MCF 10A (cell line): ENCODE results near the gene FBRS. TPM values are rescaled to one million over a fixed set of nuclear protein-coding genes. Genes with fewer than 3 reads are reported as not detected.

Experiments used
- BruUV-seq: library from RNA; stranded (reverse); fragments of 400-500 nt; replicated peaks from 2 replicates; lab custom pipeline; 2021; lab: Mats Ljungman, UMichigan
- CTCF ChIA-PET: fragments of 300-600 bp; sonication (Branson Sonifier 250); formaldehyde crosslinking; extraction: SDS; loops from one replicate; lab custom pipeline; 2021; ENCODE audit warnings: antibody characterized with exemption, inconsistent platforms; lab: Yijun Ruan, JAX
- POLR2A ChIA-PET: fragments of 300-600, 350-650 bp; sonication (Branson Sonifier 250); formaldehyde crosslinking; extraction: SDS; loops from one replicate; lab custom pipeline; 2020; ENCODE audit warnings: antibody characterized with exemption, inconsistent platforms; lab: Yijun Ruan, JAX
- DNase-seq: peaks from one replicate; pipeline ENCODE4 v3.0.0-alpha.2; 2018; ENCODE audit not compliant: unreplicated experiment
- H3K27ac Mint-ChIP-seq: one replicate; pipeline ENCODE4 v1.8.0; 2022; ENCODE audit warnings: mild to moderate bottlenecking, low read depth, mixed read lengths; ENCODE audit not compliant: unreplicated experiment
- H3K27me3 Mint-ChIP-seq: one replicate; pipeline ENCODE4 v1.8.0; 2022; ENCODE audit warnings: mixed read lengths; ENCODE audit not compliant: insufficient read depth, unreplicated experiment
- H3K36me3 Mint-ChIP-seq: one replicate; pipeline ENCODE4 v1.8.0; 2022; ENCODE audit warnings: mild to moderate bottlenecking, moderate library complexity, mixed read lengths; ENCODE audit not compliant: insufficient read depth, unreplicated experiment
- H3K4me1 Mint-ChIP-seq: one replicate; pipeline ENCODE4 v1.8.0; 2022; ENCODE audit warnings: mixed read lengths; ENCODE audit not compliant: insufficient read depth, unreplicated experiment
- H3K4me3 Mint-ChIP-seq: one replicate; pipeline ENCODE4 v1.8.0; 2022; ENCODE audit warnings: mild to moderate bottlenecking, moderate library complexity, mixed read lengths; ENCODE audit not compliant: unreplicated experiment
- H3K9me3 Mint-ChIP-seq: one replicate; pipeline ENCODE4 v1.8.0; 2022; ENCODE audit warnings: mixed read lengths; ENCODE audit not compliant: unreplicated experiment
- CTCF ChIP-seq: fragments of 200-600 bp; IDR thresholded peaks from one replicate; pipeline ENCODE4 v1.8.0; 2022; ENCODE audit warnings: antibody characterized with exemption, mild to moderate bottlenecking; ENCODE audit not compliant: unreplicated experiment
- intact Hi-C: fragments of 100-400 bp; cut with micrococcal nuclease; formaldehyde crosslinking; loops from 2 replicates; pipeline ENCODE4 v1.14.1; 2022
- total RNA-seq: library from RNA; stranded (reverse); gene quantifications from 2 replicates; pipeline ENCODE4 v1.2.3, GENCODE V29; 2022

The FBRS gene
- total RNA-seq, 1 experiment from 2014 or later, result 69.1 TPM

- intact Hi-C loops, result no loop called here
- CTCF ChIA-PET, result interaction anchor here (0.7 to 1.9 kb wide), 6 partner anchors 9 to 505 kb away, joined by 3 to 9 read pairs (median 4); partner anchors contain the start of gene DCTPP1
- peaks cover 7% of the 10 kb centered on the region for H3K36me3 Mint-ChIP-seq
- POLR2A ChIA-PET, result interaction anchor here (0.7 to 1.7 kb wide), 5 partner anchors 8 to 165 kb away, joined by 3 to 7 read pairs (median 4); partner anchors contain the start of genes PRR14 and ZNF689
- BruUV-seq, result no TSS peak
- H3K9me3 Mint-ChIP-seq, result no peaks in the 10 kb centered on the region
- H3K27ac Mint-ChIP-seq, result no peak overlapping the region
- TF ChIP-seq CTCF, result peak; percentile 51
- H3K27me3 Mint-ChIP-seq, result no peaks in the 10 kb centered on the region
- no peak overlapping the region for H3K4me3 Mint-ChIP-seq
- no peaks in the 10 kb centered on the region for H3K4me1 Mint-ChIP-seq
- DNase-seq, result peak; percentile 75
Observed at GRCh38 chr16:30637944-30638343, 20.3 kb upstream of the FBRS start.

GRCh38 chr16:30641378-30641982, 16.8 kb upstream of the FBRS start:
- Mint-ChIP-seq H3K9me3 (no peaks in the 10 kb centered on the region), H3K27ac (no peak overlapping the region), H3K27me3 (no peaks in the 10 kb centered on the region), H3K36me3 (no peaks in the 10 kb centered on the region), H3K4me3 (no peak overlapping the region), H3K4me1 (no peaks in the 10 kb centered on the region)
- BruUV-seq, result no TSS peak
- POLR2A ChIA-PET, result interaction anchor here (0.5 kb wide), 1 partner anchor 13 kb away, joined by 3 read pairs; no protein-coding TSS in a partner anchor
- CTCF ChIA-PET, result interaction anchor here (0.6 to 1.4 kb wide), 5 partner anchors 9 to 533 kb away, joined by 3 to 6 read pairs (median 3); partner anchors contain the start of gene PRR14
- TF ChIP-seq CTCF, result no peak
- intact Hi-C loops, result no loop called here
- DNase-seq, result no peak

GRCh38 chr16:30644334-30644830, 13.8 kb upstream of the FBRS start:
- intact Hi-C loops, result no loop called here
- ChIA-PET CTCF (interaction anchor here (0.6 kb wide), 1 partner anchor 16 kb away, joined by 4 read pairs; no protein-coding TSS in a partner anchor), POLR2A (no interaction called here)
- Mint-ChIP-seq H3K27ac (no peak overlapping the region), H3K27me3 (no peaks in the 10 kb centered on the region), H3K9me3 (no peaks in the 10 kb centered on the region), H3K4me1 (no peaks in the 10 kb centered on the region), H3K36me3 (no peaks in the 10 kb centered on the region), H3K4me3 (no peak overlapping the region)
- no peak for DNase-seq
- BruUV-seq, result no TSS peak
- TF ChIP-seq CTCF, result no peak

- no peak overlapping the region for H3K4me3 Mint-ChIP-seq
- DNase-seq, result no peak
- peaks cover 6% of the 10 kb centered on the region for H3K36me3 Mint-ChIP-seq
- no TSS peak for BruUV-seq
- no peak for TF ChIP-seq CTCF
- no peaks in the 10 kb centered on the region for H3K9me3 Mint-ChIP-seq
- H3K27ac Mint-ChIP-seq, result no peak overlapping the region
- H3K27me3 Mint-ChIP-seq, result no peaks in the 10 kb centered on the region
- ChIA-PET POLR2A (interaction anchor here (0.7 to 1.2 kb wide), 3 partner anchors 13 to 74 kb away, joined by 3 to 4 read pairs (median 3); partner anchors contain the start of genes FBRS and ZNF688), CTCF (interaction anchor here (1.7 kb wide), 1 partner anchor 94 kb away, joined by 4 read pairs; no protein-coding TSS in a partner anchor)
- intact Hi-C loops, result no loop called here
- H3K4me1 Mint-ChIP-seq, result no peaks in the 10 kb centered on the region
Observed at GRCh38 chr16:30645727-30646126, 12.5 kb upstream of the FBRS start.
